ENCODE data around the gene EMP1.

EMP1 gene
- total RNA-seq: 4.7 to 17.8 reads per million in 2 donors

- peak in 4 of 5 experiments; percentile 18 to 87 (median 50) for DNase-seq
These were observed at the start of gene EMP1 for GRCh38 chr12:13196130-13196921. EMP1 (plus strand) TSS chr12:13196726; CDS start chr12:13211511, 14,785 bp downstream.

DNA sequence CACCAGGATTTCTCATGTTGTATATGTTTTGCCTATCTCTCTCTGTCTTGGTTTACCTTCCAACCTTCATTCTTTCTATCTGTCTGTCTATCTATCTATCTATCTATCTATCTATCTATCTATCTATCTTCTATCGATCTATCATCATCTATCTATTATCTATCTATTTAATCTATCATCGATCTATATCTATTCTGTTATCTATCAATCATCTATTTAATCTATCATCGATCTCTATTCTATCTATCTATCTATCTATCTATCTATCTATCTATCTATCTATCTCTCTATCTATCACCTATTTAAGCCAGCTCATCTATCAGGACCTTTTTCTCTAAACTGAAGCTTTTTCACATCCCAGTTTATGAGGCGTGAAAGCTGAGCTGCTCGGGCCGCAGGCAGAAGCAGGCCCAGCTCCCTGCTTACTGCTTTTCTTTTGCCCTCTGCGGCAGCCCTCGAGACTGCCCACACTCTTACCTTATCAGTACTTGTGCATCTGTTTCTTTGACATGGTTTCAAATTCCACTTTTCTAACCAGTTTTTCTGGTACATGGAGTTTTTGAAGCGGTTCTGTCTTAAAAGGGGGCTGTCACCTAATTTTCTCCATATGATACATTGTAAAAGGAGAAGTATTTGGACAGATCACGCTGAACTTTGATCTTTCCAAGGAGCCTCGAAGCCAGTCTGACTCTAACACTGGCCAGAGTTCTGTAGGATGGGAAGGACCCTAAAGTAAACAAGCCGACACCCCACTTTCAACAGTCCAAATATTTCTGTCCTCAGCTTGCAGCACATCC is 48.6 kb upstream of the EMP1 start:
- DNase-seq: no peak

DNA sequence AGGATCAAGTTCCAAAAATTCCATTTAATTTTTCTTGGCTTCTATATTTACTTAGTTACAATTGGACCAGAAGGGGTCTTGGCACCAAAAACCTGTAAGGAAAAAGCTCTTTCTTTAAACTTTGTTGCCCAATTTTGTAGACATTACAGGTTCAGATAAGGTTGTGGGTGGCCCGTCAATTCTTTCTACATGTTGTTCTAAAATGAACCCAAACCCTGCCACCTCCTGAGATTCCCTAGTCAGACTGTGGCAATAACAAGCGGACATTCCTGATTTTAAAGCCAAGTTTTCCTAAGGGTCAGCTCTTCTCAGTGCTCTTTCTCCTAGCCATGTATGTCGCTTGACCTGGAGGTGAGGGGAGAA is 48.1 kb upstream of the EMP1 start:
- DNase-seq: no peak

- no peak for DNase-seq
These were observed 47.1 kb upstream of the EMP1 start for GRCh38 chr12:13149411-13149810.

- no peak for DNase-seq
These were observed 44.2 kb upstream of the EMP1 start for GRCh38 chr12:13152281-13152680.

DNA sequence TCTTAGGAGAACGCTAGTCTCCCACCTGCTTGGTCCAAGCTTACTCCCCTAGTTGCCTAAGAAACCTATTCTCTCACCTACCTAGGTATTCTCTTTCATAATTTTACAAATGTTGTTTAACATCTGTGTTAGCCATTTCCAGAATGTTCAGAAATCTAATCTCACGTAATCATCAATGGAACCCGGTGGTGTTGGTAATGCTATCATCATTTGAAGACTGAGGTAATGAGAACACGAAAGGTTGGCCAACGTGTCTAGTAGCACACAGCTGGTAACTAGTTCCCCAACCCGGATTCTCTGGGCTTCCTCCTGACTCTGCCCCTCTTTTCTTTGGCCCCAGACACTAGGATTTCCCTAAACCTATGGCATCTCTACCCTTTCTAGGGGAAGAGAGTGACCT is 43.8 kb upstream of the EMP1 start:
- DNase-seq: no peak

DNA sequence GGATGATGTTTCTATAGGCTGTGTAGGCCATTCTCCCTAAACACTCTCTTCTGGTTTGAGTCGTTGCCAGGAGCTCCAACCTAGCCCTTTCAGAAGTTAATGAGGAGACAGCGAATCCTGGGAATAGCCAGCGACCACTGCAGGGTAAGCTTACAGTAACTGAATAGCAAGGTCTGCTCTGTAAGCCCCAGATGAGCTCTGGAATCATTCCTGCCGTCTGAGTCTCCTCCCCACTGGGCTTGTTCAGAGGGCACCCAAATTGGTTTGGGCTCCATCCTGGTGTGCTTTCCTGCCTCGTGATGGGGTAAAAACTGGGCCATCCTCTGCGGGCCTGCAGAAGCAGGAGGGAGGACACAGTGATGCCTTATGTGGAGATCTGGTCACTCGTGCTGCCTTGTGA is 43.3 kb upstream of the EMP1 start:
- no peak for DNase-seq

- no peak for DNase-seq
These were observed 42.4 kb upstream of the EMP1 start for GRCh38 chr12:13154027-13154538.

DNA sequence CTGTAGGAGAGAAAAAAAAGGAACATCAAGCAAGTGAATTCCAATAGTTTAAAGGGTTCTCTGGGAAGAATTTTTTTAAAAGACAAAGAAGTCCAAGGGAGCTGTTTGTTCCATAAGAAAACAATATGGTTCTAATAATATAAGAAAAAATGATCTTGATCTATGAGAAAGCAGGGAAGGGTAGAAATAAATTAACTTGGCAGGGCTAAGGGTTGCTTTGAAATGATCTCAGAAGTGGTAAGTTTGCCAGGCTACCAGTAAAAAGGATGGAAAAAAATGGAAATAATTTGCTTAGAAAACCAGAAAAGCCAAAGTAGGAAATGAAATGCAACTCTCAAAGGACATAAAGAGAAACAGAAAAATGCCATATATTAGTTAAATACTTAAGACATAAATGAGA is 41.7 kb upstream of the EMP1 start:
- DNase-seq: no peak

DNA sequence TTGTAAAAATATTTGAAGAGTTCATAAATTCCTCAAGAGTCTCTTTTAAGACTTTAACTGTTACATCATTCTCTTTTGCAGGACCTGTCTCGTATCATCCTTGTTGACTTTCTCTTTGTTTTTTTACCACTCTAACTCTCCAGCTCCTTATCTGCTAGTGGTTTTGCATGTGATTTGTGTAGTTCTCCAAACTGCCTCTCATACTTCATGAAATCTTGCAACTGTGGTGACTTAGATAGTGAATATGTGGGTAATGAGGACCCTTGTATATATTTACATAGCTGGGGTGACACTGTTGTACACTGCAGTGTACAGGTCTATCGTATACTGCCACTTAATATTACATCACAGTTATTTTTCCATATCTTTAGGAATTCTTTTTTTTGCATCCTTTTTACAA is 40.2 kb upstream of the EMP1 start:
- no peak for DNase-seq

DNA sequence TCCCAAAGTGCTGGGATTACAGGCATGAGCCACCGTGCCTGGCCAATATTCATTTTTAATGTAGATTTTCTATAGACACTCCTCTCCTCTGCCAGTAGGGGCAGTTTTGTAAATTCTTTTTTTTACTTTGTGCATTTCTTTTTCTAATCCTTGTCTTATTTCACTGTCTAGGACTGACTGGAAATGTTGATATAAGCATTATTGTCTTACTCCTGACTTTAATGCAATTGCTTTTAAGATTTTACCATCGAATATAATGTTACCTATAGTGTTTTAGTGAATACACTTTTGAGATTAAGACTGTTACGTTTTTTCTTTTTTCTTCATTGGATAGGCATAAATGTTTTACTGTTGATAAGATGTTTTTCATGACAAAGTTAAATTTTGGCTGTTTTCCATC is 35.4 kb upstream of the EMP1 start:
- no peak for DNase-seq

DNA sequence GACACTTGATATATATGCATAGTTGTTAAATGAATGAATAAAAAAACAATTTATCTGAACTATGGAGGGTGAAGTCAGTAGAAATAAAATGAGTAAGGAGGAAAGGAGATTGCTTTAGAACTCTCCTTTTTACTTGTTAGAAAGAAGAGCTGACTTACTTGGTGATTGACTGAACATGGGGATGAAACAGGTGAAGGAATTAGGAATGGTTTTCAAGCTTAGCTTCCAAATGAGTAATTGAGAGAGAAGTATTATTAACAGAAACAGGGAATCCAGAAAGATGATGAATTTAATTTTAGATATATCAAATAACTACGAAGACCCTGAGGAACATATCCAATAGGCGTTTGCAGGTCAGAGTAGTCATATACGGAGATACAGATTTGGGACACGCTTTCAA is 33.6 kb upstream of the EMP1 start:
- no peak for DNase-seq

- no peak for DNase-seq
These were observed 32.5 kb upstream of the EMP1 start for GRCh38 chr12:13163868-13164635.

- no peak for DNase-seq
These were observed 31.5 kb upstream of the EMP1 start for GRCh38 chr12:13164921-13165616.

DNA sequence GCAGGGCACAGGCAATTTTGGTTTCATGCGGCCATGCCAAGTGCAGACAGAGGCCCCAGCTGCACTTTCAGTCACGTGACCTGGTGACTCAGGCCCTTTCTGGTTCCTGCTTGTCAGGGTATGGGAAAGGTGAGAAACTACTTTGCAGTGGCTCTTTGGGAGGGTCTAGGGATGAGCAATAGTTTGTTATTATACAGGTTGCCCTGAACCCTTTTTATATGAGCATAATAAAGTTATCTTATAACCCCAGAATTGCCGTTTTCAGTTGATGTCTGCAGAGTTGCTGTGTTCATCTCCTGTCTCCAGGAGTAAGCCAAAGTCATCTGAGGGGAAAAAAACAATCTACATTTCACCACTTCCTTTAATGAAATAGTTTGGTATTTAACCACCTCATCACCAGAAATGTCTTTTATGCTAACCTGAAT is 30.9 kb upstream of the EMP1 start:
- peak in 4 of 5 experiments; percentile 10 to 80 (median 32) for DNase-seq

GRCh38 chr12:13167226-13167625 is 29.3 kb upstream of the EMP1 start:
- no peak for DNase-seq

DNA sequence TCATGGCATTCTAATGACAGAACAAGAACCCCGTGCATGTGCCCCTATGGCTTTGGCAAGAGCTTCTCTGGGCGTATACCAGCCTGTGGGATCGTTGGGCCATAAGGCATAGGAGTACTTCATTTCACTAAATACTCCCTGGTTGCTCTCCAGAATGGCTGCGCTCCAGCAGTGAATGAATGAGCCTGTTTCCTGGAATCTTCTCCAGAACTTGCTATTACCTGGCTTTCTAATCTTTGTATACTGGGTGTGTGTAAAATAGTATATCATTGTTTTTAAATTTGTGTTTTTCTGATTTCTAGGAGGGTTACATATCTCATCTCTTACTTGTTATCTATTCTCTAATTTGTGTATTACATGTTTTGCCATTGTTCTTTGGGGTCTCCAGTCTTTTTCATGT is 28.6 kb upstream of the EMP1 start:
- no peak for DNase-seq

GRCh38 chr12:13169272-13169671 is 27.3 kb upstream of the EMP1 start:
- no peak for DNase-seq

DNA sequence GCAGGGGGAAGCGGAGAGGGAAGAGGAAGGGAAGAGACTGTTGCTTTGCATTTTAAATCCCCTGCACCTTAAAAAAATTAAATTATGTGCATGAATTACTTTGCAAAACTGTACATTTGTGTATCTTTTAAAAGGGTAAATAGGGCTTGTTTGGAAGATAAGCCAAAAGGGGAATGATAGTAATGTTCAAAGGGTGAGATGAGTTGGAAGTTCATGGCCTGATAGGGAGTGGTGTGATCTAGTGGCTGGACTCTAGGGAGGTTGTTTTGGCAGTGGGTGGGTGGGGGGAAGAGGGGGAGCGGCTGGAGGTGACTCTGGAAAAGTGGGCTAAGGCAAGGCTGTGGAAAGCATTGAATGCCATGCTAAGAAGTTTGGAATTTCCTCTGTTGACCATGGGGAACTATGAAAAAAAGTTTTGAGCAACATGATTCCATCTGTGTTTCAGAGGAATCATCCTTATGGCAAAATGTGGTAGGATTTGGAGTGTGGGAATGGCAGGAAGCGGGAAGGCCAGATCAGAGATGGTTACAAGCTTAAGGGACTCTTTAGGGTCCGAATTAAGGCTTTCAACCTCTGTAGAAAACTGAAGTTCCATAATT is 25.5 kb upstream of the EMP1 start:
- DNase-seq: no peak

DNA sequence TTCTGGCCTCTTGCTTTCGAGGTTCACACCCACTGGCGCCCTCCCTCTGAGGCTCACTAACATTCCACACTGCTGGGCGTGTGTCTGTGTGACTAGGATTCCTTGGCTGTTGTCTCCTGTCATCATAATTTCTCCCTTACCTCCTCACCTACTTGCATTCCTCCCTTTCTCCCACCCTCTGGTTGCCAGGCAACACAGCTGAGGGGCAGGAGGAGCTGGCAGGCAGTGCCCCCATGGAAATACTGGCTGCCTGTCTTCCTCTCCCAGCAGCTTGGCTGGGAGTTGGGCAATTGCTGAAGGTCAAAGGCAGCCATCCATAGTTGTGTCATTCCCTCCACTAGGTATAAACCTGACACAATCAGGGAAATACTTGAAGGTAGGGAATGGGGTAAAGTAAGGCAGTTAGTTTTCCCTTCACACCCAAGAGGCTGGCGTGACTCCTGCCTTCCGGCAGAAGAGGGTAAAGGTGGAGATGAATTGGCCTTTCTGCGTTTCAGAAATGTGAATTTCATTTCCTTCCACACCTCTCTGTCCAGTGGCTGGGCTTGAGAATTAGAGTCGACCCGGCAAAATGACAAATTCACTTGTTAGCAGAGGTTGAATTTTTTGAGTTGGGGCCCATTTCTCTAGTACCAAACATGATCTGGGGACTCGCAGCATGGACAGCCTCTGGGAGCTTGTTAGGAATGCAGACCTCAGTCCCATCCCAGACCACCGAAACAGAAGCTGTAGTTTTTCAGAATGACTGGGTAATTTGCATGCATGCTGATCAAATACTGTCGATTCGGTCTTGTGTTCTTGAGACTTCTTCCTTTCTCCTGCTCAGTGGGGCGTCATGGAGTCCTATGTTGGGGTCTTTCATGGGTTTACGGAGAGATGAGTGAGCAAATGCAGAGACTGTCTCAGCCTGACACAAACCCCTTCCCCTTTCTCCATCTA is 24.3 kb upstream of the EMP1 start:
- DNase-seq: no peak

Measured in T-helper 2 cell (primary cell).